Retinal pigment epithelial cell (primary cell): Measurements from ENCODE around the gene ANKRD49.
"Not testable (repeated sequence)": the region's sequence is repeated elsewhere in the genome, so short reads cannot be mapped to it uniquely, and the experiment has no call there.

Experiments used
- DNase-seq: peaks from one replicate; pipeline ENCODE4 v3.0.0-alpha.2; 2010; ENCODE audit warnings: low read depth
- H3K4me3 ChIP-seq: 2 replicates; pipeline ENCODE4 v1.5.1; 2011; ENCODE audit warnings: mild to moderate bottlenecking, low read length, control low read depth, moderate library complexity
- CTCF ChIP-seq: conservative IDR thresholded peaks from 2 replicates; pipeline ENCODE4 v1.5.1; 2011; ENCODE audit warnings: low read depth, low read length, control low read depth, inconsistent platforms

ANKRD49 gene

GRCh38 chr11:94477624-94478023 lies 16.2 kb upstream of the ANKRD49 start:
- DNase-seq, result no peak
- no peak for TF ChIP-seq CTCF
- H3K4me3 ChIP-seq, result no peak overlapping the region

- H3K4me3 ChIP-seq, result no peak overlapping the region
- no peak for TF ChIP-seq CTCF
- DNase-seq, result no peak
Observed at GRCh38 chr11:94481342-94481741, 12.4 kb upstream of the ANKRD49 start.

GRCh38 chr11:94486068-94486467 lies 7.7 kb upstream of the ANKRD49 start:
- no peak overlapping the region for H3K4me3 ChIP-seq
- no peak for DNase-seq
- no peak for TF ChIP-seq CTCF

- TF ChIP-seq CTCF, result no peak
- H3K4me3 ChIP-seq, result peak overlapping the region; percentile 91
- DNase-seq, result no peak
Observed at GRCh38 chr11:94494126-94494680, 419 bp downstream of the ANKRD49 start.

GRCh38 chr11:94500181-94500580 lies 6.4 kb downstream of the ANKRD49 start:
- no peak for TF ChIP-seq CTCF
- DNase-seq, result no peak
- no peak overlapping the region for H3K4me3 ChIP-seq

- TF ChIP-seq CTCF, result no peak
- no peak overlapping the region for H3K4me3 ChIP-seq
- DNase-seq, result no peak
Observed at GRCh38 chr11:94501522-94501921, 7.7 kb downstream of the ANKRD49 start.

- DNase-seq, result no peak
- no peak overlapping the region for H3K4me3 ChIP-seq
- peak; percentile 63 for TF ChIP-seq CTCF
Observed at GRCh38 chr11:94504689-94505293, 11.0 kb downstream of the ANKRD49 start.

GRCh38 chr11:94506513-94506912 lies 12.7 kb downstream of the ANKRD49 start:
- not testable (repeated sequence) for DNase-seq, H3K4me3 ChIP-seq
